ENCODE data around the gene ZNRF3. TPM values are rescaled to one million over a fixed set of nuclear protein-coding genes. Genes with fewer than 3 reads are reported as not detected.

ZNRF3 gene
- polyA plus RNA-seq, 1 of the 3 experiments (the other 2 are of a cell fraction) = 4.2 TPM

- H4K20me1 ChIP-seq (ENCODE audit: insufficient read depth) = peaks cover 21% of the 10 kb centered on the region
- H3K4me1 ChIP-seq (ENCODE audit: control insufficient read depth in 1 of 2, insufficient read depth in 2 of 2, low read depth in 1 of 2, low read length in 1 of 2) = peaks cover 7 to 33% of the 10 kb centered on the region in 2 experiments; a peak in 2 of 4 replicates
- DNase-seq = no peak
- H3K79me2 ChIP-seq (ENCODE audit: insufficient read depth) = peaks cover 24% of the 10 kb centered on the region; the same call in 1 of the 2 replicates
- CTCF ChIA-PET = no interaction called here
- H3K9me3 ChIP-seq = no peaks in the 10 kb centered on the region
- no peaks in the 10 kb centered on the region for H3F3A ChIP-seq (replicated peaks; ENCODE audit: insufficient read depth)
- POLR2A ChIA-PET = interaction anchor here (0.6 kb wide), 1 partner anchor 12 kb away, joined by 4 read pairs; no protein-coding TSS in a partner anchor
- no peak overlapping the region for H3K4me3 ChIP-seq (ENCODE audit: low read depth in 2 of 2, low read length in 1 of 2)
- TF ChIP-seq TAF1 (IDR thresholded peaks at IDR 0.05; ENCODE audit: borderline replicate concordance, low read depth, low read length) = no peak
- no peak for TF ChIP-seq RCOR1 (IDR thresholded peaks at IDR 0.05; ENCODE audit: low read length)
- TF ChIP-seq FOXM1 (IDR thresholded peaks at IDR 0.05; ENCODE audit: low read depth) = no peak
- no peak for TF ChIP-seq NFIC (IDR thresholded peaks at IDR 0.05; ENCODE audit: borderline replicate concordance)
- TF ChIP-seq MAX (IDR thresholded peaks at IDR 0.05; ENCODE audit: low read depth) = no peak
- no peak for TF ChIP-seq IRF3 (IDR thresholded peaks at IDR 0.05; ENCODE audit: low read depth, low read length)
- no peak for TF ChIP-seq CHD2 (IDR thresholded peaks at IDR 0.05; ENCODE audit: low read length, partially characterized antibody)
- TF ChIP-seq MEF2A (IDR thresholded peaks at IDR 0.05; ENCODE audit: borderline replicate concordance, low read depth) = no peak
- no peak for TF ChIP-seq CTCF (IDR thresholded peaks at IDR 0.05)
- no peak for TF ChIP-seq YY1 (IDR thresholded peaks at IDR 0.05; ENCODE audit: low read depth)
- TF ChIP-seq USF1 (IDR thresholded peaks at IDR 0.05; ENCODE audit: borderline replicate concordance, low read depth) = no peak
- TF ChIP-seq USF2 (IDR thresholded peaks at IDR 0.05; ENCODE audit: borderline replicate concordance, low read depth, low read length) = no peak
- TF ChIP-seq TEAD4 (IDR thresholded peaks at IDR 0.05; ENCODE audit: borderline replicate concordance, insufficient read depth) = no peak
- no peak for TF ChIP-seq EP300 (IDR thresholded peaks at IDR 0.05; ENCODE audit: borderline replicate concordance in 1 of 2, low read depth in 1 of 2, low read length in 1 of 2)
- TF ChIP-seq NRF1 (IDR thresholded peaks at IDR 0.05; ENCODE audit: low read depth, low read length) = no peak
- no peak for TF ChIP-seq POLR2AphosphoS5 (IDR thresholded peaks at IDR 0.05; ENCODE audit: low read depth, low read length)
- no peak for TF ChIP-seq EZH2phosphoT487 (IDR thresholded peaks at IDR 0.05; ENCODE audit: borderline replicate concordance, low read depth)
- TF ChIP-seq FOXJ3 (CRISPR knock-in tag; IDR thresholded peaks at IDR 0.05) = no peak
- TF ChIP-seq TCF12 (IDR thresholded peaks at IDR 0.05) = no peak
- TF ChIP-seq SMC3 (IDR thresholded peaks at IDR 0.05; ENCODE audit: low read depth, low read length) = no peak
- no peaks in the 10 kb centered on the region for H3K9me2 ChIP-seq
- no peaks in the 10 kb centered on the region for H3K36me3 ChIP-seq (replicated peaks in 1 of 2; ENCODE audit: control insufficient read depth in 1 of 2, insufficient read depth in 2 of 2, low read length in 1 of 2)
- H3K27ac ChIP-seq (ENCODE audit: low read depth in 2 of 2, low read length in 1 of 2) = no peak overlapping the region
- WGBS (ENCODE audit: low lambda C conversion rate) = 81% methylated on average over 7 of the region's 7 CpGs
- no peak overlapping the region for H3K4me2 ChIP-seq
- H3K27me3 ChIP-seq (ENCODE audit: insufficient read depth) = no peaks in the 10 kb centered on the region
- H2AFZ ChIP-seq (ENCODE audit: low read depth) = no peak overlapping the region
- H3K9ac ChIP-seq = no peak overlapping the region
These were observed 37.6 kb downstream of the ZNRF3 start for GRCh38 chr22:28920757-28921584.

Data from SK-N-SH (cell line).